HepG2 (cell line): ENCODE data around the gene MEPCE.

Source experiments
- ADNP ChIP-seq: sonication (generic); formaldehyde crosslinking; IDR thresholded peaks from 2 replicates; pipeline ENCODE4 v1.4.0; 2020; ENCODE audit warnings: missing genetic modification reagents
- BHLHE40 ChIP-seq: IDR thresholded peaks from 2 replicates; pipeline ENCODE4 v1.6.1; 2011; ENCODE audit warnings: low read length, improper control_type of control experiment
- HOXA7 ChIP-seq: sonication (generic); formaldehyde crosslinking; IDR thresholded peaks from 2 replicates; pipeline ENCODE4 v1.8.1; 2022; ENCODE audit warnings: mild to moderate bottlenecking, missing genetic modification reagents, moderate library complexity
- MAFK ChIP-seq, 2 experiments: IDR thresholded peaks in 1 of 2; conservative IDR thresholded peaks in 1 of 2; 2 replicates each; pipeline ENCODE4 v1.6.1; 2011; ENCODE audit warnings: improper control_type of control experiment in 2 of 2, low read length in 2 of 2
- WIZ ChIP-seq: sonication (generic); formaldehyde crosslinking; IDR thresholded peaks from 2 replicates; pipeline ENCODE4 v1.5.1; 2020; ENCODE audit warnings: mild to moderate bottlenecking, missing genetic modification reagents
- ZBTB3 ChIP-seq: sonication (generic); formaldehyde crosslinking; IDR thresholded peaks from 2 replicates; pipeline ENCODE4 v1.4.0; 2020; ENCODE audit warnings: low read depth, mild to moderate bottlenecking, moderate library complexity, missing genetic modification reagents, borderline replicate concordance
- ZBTB7A ChIP-seq: sonication (generic); formaldehyde crosslinking; IDR thresholded peaks from 2 replicates; pipeline ENCODE4 v1.8.0; 2022; ENCODE audit warnings: mild to moderate bottlenecking, missing genetic modification reagents
- ZNF225 ChIP-seq: sonication (generic); formaldehyde crosslinking; IDR thresholded peaks from 2 replicates; pipeline ENCODE4 v1.4.0; 2020; ENCODE audit warnings: mild to moderate bottlenecking, missing genetic modification reagents
- ZNF3 ChIP-seq: IDR thresholded peaks from 2 replicates; pipeline ENCODE4 v1.7.0; 2017; ENCODE audit warnings: inconsistent platforms
- ZNF768 ChIP-seq: sonication (generic); formaldehyde crosslinking; IDR thresholded peaks from 2 replicates; pipeline ENCODE4 v1.4.0; 2020; ENCODE audit warnings: missing genetic modification reagents
- TF ChIP-seq, protein P1 (sequence below): IDR thresholded peaks from 2 replicates; pipeline ENCODE4 v1.6.1; 2012; ENCODE audit warnings: inconsistent platforms
- TF ChIP-seq, protein P2 (sequence below): sonication (generic); formaldehyde crosslinking; IDR thresholded peaks from 2 replicates; pipeline ENCODE4 v1.5.0; 2020; ENCODE audit warnings: mild to moderate bottlenecking, missing genetic modification reagents, moderate library complexity
- TF ChIP-seq, protein P3 (sequence below): sonication (generic); formaldehyde crosslinking; IDR thresholded peaks from 2 replicates; pipeline ENCODE4 v1.8.0; 2022; ENCODE audit warnings: low read depth, missing genetic modification reagents

DNA sequence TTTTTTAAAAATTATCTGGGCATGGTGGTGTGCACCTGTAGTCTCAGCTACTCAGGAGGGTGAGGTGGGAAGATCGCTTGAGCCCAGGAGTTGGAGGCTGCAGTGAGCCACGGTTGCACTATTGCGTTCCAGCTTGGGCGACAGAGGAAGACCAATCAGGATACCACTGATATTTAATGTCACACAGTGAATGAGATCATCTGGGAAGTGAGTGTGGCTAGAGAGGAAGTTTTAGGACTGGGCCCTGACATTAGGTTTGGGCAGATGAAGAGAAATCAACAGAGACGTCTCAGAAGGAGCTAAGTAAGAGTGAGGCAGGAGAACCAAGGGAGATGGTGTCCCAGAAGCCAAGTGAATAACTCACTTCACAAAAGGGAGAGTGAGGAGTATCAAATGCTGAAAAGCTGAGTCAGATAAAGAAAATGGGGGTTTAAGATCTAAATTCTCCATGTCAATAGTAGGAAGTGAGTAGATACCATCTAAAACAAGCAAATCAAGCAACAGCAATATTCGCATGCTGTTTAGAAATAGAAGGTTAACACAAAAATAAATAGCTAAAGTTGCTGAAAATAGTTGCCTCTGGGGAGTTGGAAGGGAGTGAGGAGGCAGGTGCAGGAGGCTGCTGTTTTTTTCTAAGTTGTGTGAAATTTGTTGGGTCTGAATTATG, 44.9 kb upstream of the MEPCE start:
- TF ChIP-seq, protein P1, sequence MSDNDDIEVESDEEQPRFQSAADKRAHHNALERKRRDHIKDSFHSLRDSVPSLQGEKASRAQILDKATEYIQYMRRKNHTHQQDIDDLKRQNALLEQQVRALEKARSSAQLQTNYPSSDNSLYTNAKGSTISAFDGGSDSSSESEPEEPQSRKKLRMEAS, result no peak
- TF ChIP-seq ZNF3 (CRISPR knock-in tag) (no peak), ZBTB3 (CRISPR knock-in tag) (no peak), ZNF225 (no peak), WIZ (CRISPR knock-in tag) (no peak), ZBTB7A (CRISPR knock-in tag) (no peak), BHLHE40 (no peak), MAFK (conservative IDR thresholded peaks at IDR 0.05 in 1 of 2, IDR thresholded peaks at IDR 0.05 in 1 of 2; ENCODE audit: low read length in 2 of 2) (no peak), HOXA7 (CRISPR knock-in tag) (no peak), ADNP (CRISPR knock-in tag) (no peak), ZNF768 (CRISPR knock-in tag) (no peak)
- TF ChIP-seq, protein P2, sequence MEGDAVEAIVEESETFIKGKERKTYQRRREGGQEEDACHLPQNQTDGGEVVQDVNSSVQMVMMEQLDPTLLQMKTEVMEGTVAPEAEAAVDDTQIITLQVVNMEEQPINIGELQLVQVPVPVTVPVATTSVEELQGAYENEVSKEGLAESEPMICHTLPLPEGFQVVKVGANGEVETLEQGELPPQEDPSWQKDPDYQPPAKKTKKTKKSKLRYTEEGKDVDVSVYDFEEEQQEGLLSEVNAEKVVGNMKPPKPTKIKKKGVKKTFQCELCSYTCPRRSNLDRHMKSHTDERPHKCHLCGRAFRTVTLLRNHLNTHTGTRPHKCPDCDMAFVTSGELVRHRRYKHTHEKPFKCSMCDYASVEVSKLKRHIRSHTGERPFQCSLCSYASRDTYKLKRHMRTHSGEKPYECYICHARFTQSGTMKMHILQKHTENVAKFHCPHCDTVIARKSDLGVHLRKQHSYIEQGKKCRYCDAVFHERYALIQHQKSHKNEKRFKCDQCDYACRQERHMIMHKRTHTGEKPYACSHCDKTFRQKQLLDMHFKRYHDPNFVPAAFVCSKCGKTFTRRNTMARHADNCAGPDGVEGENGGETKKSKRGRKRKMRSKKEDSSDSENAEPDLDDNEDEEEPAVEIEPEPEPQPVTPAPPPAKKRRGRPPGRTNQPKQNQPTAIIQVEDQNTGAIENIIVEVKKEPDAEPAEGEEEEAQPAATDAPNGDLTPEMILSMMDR (CRISPR knock-in tag), result no peak
- TF ChIP-seq, protein P3, sequence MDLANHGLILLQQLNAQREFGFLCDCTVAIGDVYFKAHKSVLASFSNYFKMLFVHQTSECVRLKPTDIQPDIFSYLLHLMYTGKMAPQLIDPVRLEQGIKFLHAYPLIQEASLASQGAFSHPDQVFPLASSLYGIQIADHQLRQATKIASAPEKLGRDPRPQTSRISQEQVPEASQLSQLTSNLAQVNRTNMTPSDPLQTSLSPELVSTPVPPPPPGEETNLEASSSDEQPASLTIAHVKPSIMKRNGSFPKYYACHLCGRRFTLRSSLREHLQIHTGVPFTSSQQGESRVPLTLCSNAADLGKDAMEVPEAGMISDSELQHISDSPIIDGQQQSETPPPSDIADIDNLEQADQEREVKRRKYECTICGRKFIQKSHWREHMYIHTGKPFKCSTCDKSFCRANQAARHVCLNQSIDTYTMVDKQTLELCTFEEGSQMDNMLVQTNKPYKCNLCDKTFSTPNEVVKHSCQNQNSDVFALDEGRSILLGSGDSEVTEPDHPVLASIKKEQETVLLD (CRISPR knock-in tag), result no peak
